GM19238 (cell line): ENCODE data around the gene RCOR3.
"Not testable (repeated sequence)": the region's sequence is repeated elsewhere in the genome, so short reads cannot be mapped to it uniquely, and the experiment has no call there.

ENCODE experiments used
- DNase-seq: peaks from one replicate; pipeline ENCODE4 v3.0.0; 2011; ENCODE audit warnings: low spot score; ENCODE audit not compliant: insufficient read length

The RCOR3 gene

GRCh38 chr1:211258756-211259637 lies at the start of gene RCOR3:
Gene RCOR3, plus strand, starts transcription at chr1:211259366. Its CDS starts 195 bp downstream, at chr1:211259561.
- peak; percentile 69 for DNase-seq

- no peak for DNase-seq
Observed at GRCh38 chr1:211210052-211210451, 49.1 kb upstream of the RCOR3 start.

GRCh38 chr1:211210965-211211364 lies 48.2 kb upstream of the RCOR3 start:
- no peak for DNase-seq

- DNase-seq, result no peak
Observed at GRCh38 chr1:211213702-211214101, 45.5 kb upstream of the RCOR3 start.

- DNase-seq, result no peak
Observed at GRCh38 chr1:211215577-211215976, 43.6 kb upstream of the RCOR3 start.

- no peak for DNase-seq
Observed at GRCh38 chr1:211217392-211217791, 41.8 kb upstream of the RCOR3 start.

- DNase-seq, result not testable (repeated sequence)
Observed at GRCh38 chr1:211222469-211223234, 36.5 kb upstream of the RCOR3 start.

GRCh38 chr1:211228573-211229364 lies 30.4 kb upstream of the RCOR3 start:
- DNase-seq, result not testable (repeated sequence)

- no peak for DNase-seq
Observed at GRCh38 chr1:211229365-211229759, 29.8 kb upstream of the RCOR3 start.

- no peak for DNase-seq
Observed at GRCh38 chr1:211231873-211232272, 27.3 kb upstream of the RCOR3 start.

- DNase-seq, result no peak
Observed at GRCh38 chr1:211236633-211237320, 22.4 kb upstream of the RCOR3 start.

- no peak for DNase-seq
Observed at GRCh38 chr1:211237579-211237978, 21.6 kb upstream of the RCOR3 start.

GRCh38 chr1:211240567-211240966 lies 18.6 kb upstream of the RCOR3 start:
- not testable (repeated sequence) for DNase-seq

GRCh38 chr1:211241071-211241470 lies 18.1 kb upstream of the RCOR3 start:
- DNase-seq, result no peak

- DNase-seq, result not testable (repeated sequence)
Observed at GRCh38 chr1:211243639-211244038, 15.5 kb upstream of the RCOR3 start.

- not testable (repeated sequence) for DNase-seq
Observed at GRCh38 chr1:211246583-211246982, 12.6 kb upstream of the RCOR3 start.

GRCh38 chr1:211247921-211248320 lies 11.2 kb upstream of the RCOR3 start:
- DNase-seq, result no peak

GRCh38 chr1:211249611-211250010 lies 9.6 kb upstream of the RCOR3 start:
- not testable (repeated sequence) for DNase-seq

GRCh38 chr1:211257826-211258225 lies 1.3 kb upstream of the RCOR3 start:
- DNase-seq, result no peak

- DNase-seq, result peak; percentile 50
Observed at GRCh38 chr1:211258310-211258755, 833 bp upstream of the RCOR3 start.

GRCh38 chr1:211259638-211260126 lies 516 bp downstream of the RCOR3 start:
- DNase-seq, result peak; percentile 15
